H1 (cell line): ENCODE data around the gene HLA-A. TPM values are rescaled to one million over a fixed set of nuclear protein-coding genes. Genes with fewer than 3 reads are reported as not detected.

ENCODE experiments used
- SIRT6 ChIP-seq: IDR thresholded peaks from one replicate; pipeline ENCODE4 v1.7.1; 2012; ENCODE audit warnings: low read length, inconsistent platforms
- SP1 ChIP-seq: IDR thresholded peaks from 2 replicates; pipeline ENCODE4 v1.6.1; 2011; ENCODE audit warnings: low read depth, low read length
- SRF ChIP-seq: IDR thresholded peaks from 2 replicates; pipeline ENCODE4 v1.6.1; 2011; ENCODE audit warnings: mild to moderate bottlenecking, low read depth, low read length, moderate library complexity
- polyA plus RNA-seq, 7 experiments: library from polyadenylated mRNA; depleted of rRNA in 3 of 7; stranded (reverse) in 5 of 7; unstranded in 2 of 7; fragments of >200 nt in 5 of 7; fragments of 200-250 nt in 2 of 7; gene quantifications; 1 replicate in 5 of 7; 2 replicates in 1 of 7; 4 replicates in 1 of 7; pipeline versions ENCODE4 v1.2.1 to v1.2.3, GENCODE V29; 2011 to 2013; ENCODE audit warnings: missing spikeins in 2 of 7, mixed read lengths in 2 of 7
- total RNA-seq: library from RNA; stranded (reverse); fragmentation: NEBNext Ultra II Directional; extraction: Animal tissue kit (Norgen Biotek cat#: 25700); gene quantifications from 2 replicates; pipeline ENCODE4 v1.2.1, GENCODE V29; 2021

The HLA-A gene
- total and polyA plus RNA-seq, 2 of the 8 experiments (the other 6 are each of a cell fraction or from before 2014, with no cell fraction given), result 221 to 474 TPM

- no peak for TF ChIP-seq SRF
- no peak for TF ChIP-seq SP1
- no peak for TF ChIP-seq SIRT6
- TF ChIP-seq, all 59 proteins: peak for 0
These were observed 34.0 kb upstream of the HLA-A start (continued) for GRCh38 chr6:29908341-29908662.
